ENCODE data around the gene CRYGC.

The CRYGC gene

GRCh38 chr2:208136716-208137094 lies 7.1 kb upstream of the CRYGC start:
- TF ChIP-seq USF1 (IDR thresholded peaks at IDR 0.05) = no peak
- no peak for TF ChIP-seq FOXM1 (IDR thresholded peaks at IDR 0.05; ENCODE audit: borderline replicate concordance, low read depth)
- TF ChIP-seq, protein P1, sequence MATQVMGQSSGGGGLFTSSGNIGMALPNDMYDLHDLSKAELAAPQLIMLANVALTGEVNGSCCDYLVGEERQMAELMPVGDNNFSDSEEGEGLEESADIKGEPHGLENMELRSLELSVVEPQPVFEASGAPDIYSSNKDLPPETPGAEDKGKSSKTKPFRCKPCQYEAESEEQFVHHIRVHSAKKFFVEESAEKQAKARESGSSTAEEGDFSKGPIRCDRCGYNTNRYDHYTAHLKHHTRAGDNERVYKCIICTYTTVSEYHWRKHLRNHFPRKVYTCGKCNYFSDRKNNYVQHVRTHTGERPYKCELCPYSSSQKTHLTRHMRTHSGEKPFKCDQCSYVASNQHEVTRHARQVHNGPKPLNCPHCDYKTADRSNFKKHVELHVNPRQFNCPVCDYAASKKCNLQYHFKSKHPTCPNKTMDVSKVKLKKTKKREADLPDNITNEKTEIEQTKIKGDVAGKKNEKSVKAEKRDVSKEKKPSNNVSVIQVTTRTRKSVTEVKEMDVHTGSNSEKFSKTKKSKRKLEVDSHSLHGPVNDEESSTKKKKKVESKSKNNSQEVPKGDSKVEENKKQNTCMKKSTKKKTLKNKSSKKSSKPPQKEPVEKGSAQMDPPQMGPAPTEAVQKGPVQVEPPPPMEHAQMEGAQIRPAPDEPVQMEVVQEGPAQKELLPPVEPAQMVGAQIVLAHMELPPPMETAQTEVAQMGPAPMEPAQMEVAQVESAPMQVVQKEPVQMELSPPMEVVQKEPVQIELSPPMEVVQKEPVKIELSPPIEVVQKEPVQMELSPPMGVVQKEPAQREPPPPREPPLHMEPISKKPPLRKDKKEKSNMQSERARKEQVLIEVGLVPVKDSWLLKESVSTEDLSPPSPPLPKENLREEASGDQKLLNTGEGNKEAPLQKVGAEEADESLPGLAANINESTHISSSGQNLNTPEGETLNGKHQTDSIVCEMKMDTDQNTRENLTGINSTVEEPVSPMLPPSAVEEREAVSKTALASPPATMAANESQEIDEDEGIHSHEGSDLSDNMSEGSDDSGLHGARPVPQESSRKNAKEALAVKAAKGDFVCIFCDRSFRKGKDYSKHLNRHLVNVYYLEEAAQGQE (IDR thresholded peaks at IDR 0.05; ENCODE audit: low read depth) = no peak
- TF ChIP-seq EP300 (IDR thresholded peaks at IDR 0.05; ENCODE audit: borderline replicate concordance) = no peak
- TF ChIP-seq YY1 (IDR thresholded peaks at IDR 0.05; ENCODE audit: low read depth) = no peak
- TF ChIP-seq CEBPB (IDR thresholded peaks at IDR 0.05) = no peak
- TF ChIP-seq TEAD4 (IDR thresholded peaks at IDR 0.05) = no peak
- TF ChIP-seq ZBTB7A (IDR thresholded peaks at IDR 0.05; ENCODE audit: low read depth) = no peak
- no peak for TF ChIP-seq TCF12 (IDR thresholded peaks at IDR 0.05; ENCODE audit: low read depth)

DNA sequence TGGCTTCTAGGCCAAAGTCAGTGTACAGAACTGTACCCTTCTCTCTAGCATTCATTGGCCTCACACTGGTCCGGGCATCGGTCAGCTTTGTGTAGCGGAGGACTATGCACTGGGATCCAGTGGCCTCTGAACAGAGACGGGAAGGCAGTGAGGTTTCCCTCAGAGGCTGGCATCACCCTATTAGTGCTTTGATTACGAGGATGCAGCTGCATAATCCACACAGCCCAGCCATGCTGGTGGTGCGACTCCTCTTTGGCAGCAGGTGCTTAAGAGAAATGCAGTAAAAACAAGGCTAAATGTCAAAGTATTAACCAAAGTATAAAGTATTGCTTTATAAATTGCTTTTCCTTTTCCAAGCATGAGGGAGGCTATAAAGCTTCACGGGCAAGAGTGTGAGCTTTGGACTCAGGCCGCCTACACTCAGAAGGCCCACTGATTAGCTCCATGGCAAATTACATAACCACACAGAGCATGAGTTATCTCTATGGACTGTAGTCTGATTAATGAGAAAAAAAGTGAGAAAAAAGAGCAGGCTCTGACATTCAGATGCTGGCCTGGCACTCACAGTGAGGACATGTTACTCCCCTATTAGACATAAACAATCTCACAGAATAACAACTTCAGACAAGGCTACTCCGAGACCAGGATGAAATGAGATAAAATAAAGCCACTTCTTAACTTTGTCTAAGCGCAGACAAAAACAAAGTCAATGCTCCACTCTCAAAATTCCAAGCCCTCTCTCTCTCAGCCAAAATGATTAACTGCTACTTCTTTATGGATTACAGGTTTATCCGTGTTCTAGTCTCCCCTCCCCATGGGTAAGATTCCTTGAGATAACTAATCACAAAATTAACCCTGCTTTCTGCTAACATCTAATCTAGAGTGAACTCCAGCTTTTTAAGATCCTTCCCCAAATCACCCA lies 6.4 kb upstream of the CRYGC start:
- TF ChIP-seq NFIC (IDR thresholded peaks at IDR 0.05) (no peak), CEBPB (IDR thresholded peaks at IDR 0.05) (no peak), TCF12 (IDR thresholded peaks at IDR 0.05; ENCODE audit: low read depth) (no peak), EGR1 (IDR thresholded peaks at IDR 0.05) (no peak), MAX (IDR thresholded peaks at IDR 0.05) (no peak), USF1 (IDR thresholded peaks at IDR 0.05) (no peak), TAF1 (IDR thresholded peaks at IDR 0.05; ENCODE audit: low read depth) (no peak), YY1 (IDR thresholded peaks at IDR 0.05; ENCODE audit: low read depth) (no peak), TEAD4 (IDR thresholded peaks at IDR 0.05) (no peak), FOXM1 (IDR thresholded peaks at IDR 0.05; ENCODE audit: borderline replicate concordance, low read depth) (no peak), EP300 (IDR thresholded peaks at IDR 0.05; ENCODE audit: borderline replicate concordance) (no peak), ZBTB7A (IDR thresholded peaks at IDR 0.05; ENCODE audit: low read depth) (no peak), CREB1 (IDR thresholded peaks at IDR 0.05; ENCODE audit: low read depth) (no peak), RAD21 (IDR thresholded peaks at IDR 0.05; ENCODE audit: low read depth) (no peak)
- TF ChIP-seq, protein P1 (IDR thresholded peaks at IDR 0.05; ENCODE audit: low read depth) = no peak

DNA sequence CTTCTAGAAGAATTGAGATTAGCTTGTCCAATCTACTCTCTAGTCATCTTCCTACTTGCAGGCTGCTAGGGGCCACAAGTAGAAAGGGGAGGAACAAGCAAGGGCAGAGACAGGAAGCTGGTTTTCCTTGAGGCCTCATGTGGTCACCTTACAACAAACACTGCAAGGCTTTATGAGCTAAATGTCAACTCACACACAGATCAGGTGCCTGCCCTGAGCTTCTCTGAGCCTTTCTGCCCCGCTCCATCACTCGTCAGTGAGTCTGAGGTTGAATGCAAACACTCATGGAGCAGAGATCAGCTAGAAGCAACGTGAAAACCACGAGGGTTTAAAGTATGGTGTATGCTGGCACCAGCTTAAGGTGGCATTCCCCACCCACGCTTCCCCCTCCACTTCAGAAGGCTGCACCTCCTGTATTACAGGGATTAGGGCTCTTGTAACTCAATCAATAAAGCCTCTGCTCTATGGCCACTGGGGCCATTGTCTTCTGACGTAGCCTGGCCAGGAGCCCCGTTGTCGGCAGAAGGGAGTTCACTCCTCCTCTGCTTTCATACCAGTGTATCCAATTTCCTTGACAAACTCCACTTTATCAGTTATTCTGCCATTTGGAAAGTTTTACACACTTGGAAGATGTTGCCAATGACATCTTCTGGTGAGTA lies 5.4 kb upstream of the CRYGC start:
- no peak for TF ChIP-seq TEAD4 (IDR thresholded peaks at IDR 0.05)
- TF ChIP-seq USF1 (IDR thresholded peaks at IDR 0.05) = no peak
- no peak for TF ChIP-seq YY1 (IDR thresholded peaks at IDR 0.05; ENCODE audit: low read depth)
- no peak for TF ChIP-seq EP300 (IDR thresholded peaks at IDR 0.05; ENCODE audit: borderline replicate concordance)
- no peak for TF ChIP-seq CREB1 (IDR thresholded peaks at IDR 0.05; ENCODE audit: low read depth)
- TF ChIP-seq, protein P1 (IDR thresholded peaks at IDR 0.05; ENCODE audit: low read depth) = no peak
- no peak for TF ChIP-seq NFIC (IDR thresholded peaks at IDR 0.05)
- no peak for TF ChIP-seq ZBTB7A (IDR thresholded peaks at IDR 0.05; ENCODE audit: low read depth)
- TF ChIP-seq EGR1 (IDR thresholded peaks at IDR 0.05) = no peak
- no peak for TF ChIP-seq TCF12 (IDR thresholded peaks at IDR 0.05; ENCODE audit: low read depth)
